OCI-LY1 (cell line): ENCODE data around the gene TEP1.

Experiments
- H2AFZ ChIP-seq: fragments of 200-600 bp; sonication (generic), shearing (Covaris generic); 2 replicates; pipeline ENCODE4 v1.6.0; 2014; ENCODE audit warnings: antibody characterized with exemption, mild to moderate bottlenecking, low read length
- H3F3A ChIP-seq: fragments of 200-600 bp; sonication (generic), shearing (Covaris generic); 2 replicates; pipeline ENCODE4 v1.6.0; 2014; ENCODE audit warnings: mild to moderate bottlenecking, antibody characterized with exemption, low read length, moderate library complexity; ENCODE audit not compliant: insufficient read depth
- H3K27ac ChIP-seq: fragments of 200-600 bp; sonication (generic); 2 replicates; pipeline ENCODE4 v1.5.1; 2014; ENCODE audit warnings: low read length, mixed run types, mild to moderate bottlenecking, low read depth; ENCODE audit not compliant: poor library complexity, severe bottlenecking
- H3K27me3 ChIP-seq: fragments of 200-600 bp; sonication (generic); 2 replicates; pipeline ENCODE4 v1.6.0; 2014; ENCODE audit warnings: antibody characterized with exemption, mild to moderate bottlenecking, low read length, moderate library complexity; ENCODE audit not compliant: insufficient read depth
- H3K36me3 ChIP-seq: fragments of 200-600 bp; sonication (generic); 2 replicates; pipeline ENCODE4 v1.6.1; 2014; ENCODE audit warnings: mild to moderate bottlenecking, antibody characterized with exemption, low read length, moderate library complexity, mixed read lengths; ENCODE audit not compliant: insufficient read depth
- H3K4me1 ChIP-seq: fragments of 200-600 bp; sonication (generic); 2 replicates; pipeline ENCODE4 v1.5.1; 2014; ENCODE audit warnings: mild to moderate bottlenecking, low read length, moderate library complexity; ENCODE audit not compliant: insufficient read depth, severe bottlenecking
- H3K4me2 ChIP-seq: fragments of 200-600 bp; sonication (generic), shearing (Covaris generic); 2 replicates; pipeline ENCODE4 v1.6.1; 2014; ENCODE audit warnings: low read length
- H3K4me3 ChIP-seq: fragments of 200-600 bp; sonication (generic); 2 replicates; pipeline ENCODE4 v1.5.1; 2014; ENCODE audit warnings: low read length, low read depth, mild to moderate bottlenecking, mixed read lengths; ENCODE audit not compliant: poor library complexity, severe bottlenecking
- H3K79me2 ChIP-seq: fragments of 200-600 bp; shearing (Covaris generic); 2 replicates; pipeline ENCODE4 v1.6.1; 2016; ENCODE audit warnings: mixed run types, low read length, mixed read lengths; ENCODE audit not compliant: insufficient read depth
- H3K9ac ChIP-seq: fragments of 200-600 bp; sonication (generic), shearing (Covaris generic); 2 replicates; pipeline ENCODE4 v1.6.1; 2014; ENCODE audit warnings: mild to moderate bottlenecking, low read length, mixed read lengths
- H3K9me2 ChIP-seq: fragments of 200-600 bp; sonication (generic), shearing (Covaris generic); 2 replicates; pipeline ENCODE4 v1.6.1; 2014; ENCODE audit warnings: low read depth, mild to moderate bottlenecking, low read length, mixed read lengths
- H3K9me3 ChIP-seq: fragments of 200-600 bp; shearing (Covaris generic); 2 replicates; pipeline ENCODE4 v1.6.1; 2014; ENCODE audit warnings: low read length, mixed read lengths
- H4K20me1 ChIP-seq: fragments of 200-600 bp; sonication (generic), shearing (Covaris generic); 2 replicates; pipeline ENCODE4 v1.6.0; 2016; ENCODE audit warnings: mild to moderate bottlenecking, low read length; ENCODE audit not compliant: insufficient read depth
- EZH2 ChIP-seq: fragments of 200-600 bp; sonication (generic), shearing (Covaris generic); IDR thresholded peaks from 2 replicates; pipeline ENCODE4 v1.8.0; 2017; ENCODE audit warnings: borderline replicate concordance, mixed run types, mild to moderate bottlenecking, antibody characterized with exemption, low read length, moderate library complexity, mixed read lengths
- TF ChIP-seq, protein P1 (sequence below): fragments of 200-600 bp; sonication (generic), shearing (Covaris generic); IDR thresholded peaks from 2 replicates; pipeline ENCODE4 v1.5.1; 2017; ENCODE audit warnings: mild to moderate bottlenecking, antibody characterized with exemption, low read length, moderate library complexity, mixed read lengths

TEP1 gene

GRCh38 chr14:20412876-20413743 lies at the start of gene TEP1:
TSS of gene TEP1 (minus strand) at chr14:20413501. CDS start at chr14:20408439, 5,062 bp downstream.
- peak within 1 kb of the TSS; percentile 89 for H3K9ac ChIP-seq
- no peaks in the 10 kb centered on the region for H4K20me1 ChIP-seq
- peaks cover 2% of the 10 kb centered on the region; the same call in 1 of the 2 replicates for H3K36me3 ChIP-seq
- no peaks in the 10 kb centered on the region for H3K27me3 ChIP-seq
- no peaks in the 10 kb centered on the region for H3F3A ChIP-seq
- H3K4me2 ChIP-seq = peak within 1 kb of the TSS; percentile 87
- TF ChIP-seq, protein P1, sequence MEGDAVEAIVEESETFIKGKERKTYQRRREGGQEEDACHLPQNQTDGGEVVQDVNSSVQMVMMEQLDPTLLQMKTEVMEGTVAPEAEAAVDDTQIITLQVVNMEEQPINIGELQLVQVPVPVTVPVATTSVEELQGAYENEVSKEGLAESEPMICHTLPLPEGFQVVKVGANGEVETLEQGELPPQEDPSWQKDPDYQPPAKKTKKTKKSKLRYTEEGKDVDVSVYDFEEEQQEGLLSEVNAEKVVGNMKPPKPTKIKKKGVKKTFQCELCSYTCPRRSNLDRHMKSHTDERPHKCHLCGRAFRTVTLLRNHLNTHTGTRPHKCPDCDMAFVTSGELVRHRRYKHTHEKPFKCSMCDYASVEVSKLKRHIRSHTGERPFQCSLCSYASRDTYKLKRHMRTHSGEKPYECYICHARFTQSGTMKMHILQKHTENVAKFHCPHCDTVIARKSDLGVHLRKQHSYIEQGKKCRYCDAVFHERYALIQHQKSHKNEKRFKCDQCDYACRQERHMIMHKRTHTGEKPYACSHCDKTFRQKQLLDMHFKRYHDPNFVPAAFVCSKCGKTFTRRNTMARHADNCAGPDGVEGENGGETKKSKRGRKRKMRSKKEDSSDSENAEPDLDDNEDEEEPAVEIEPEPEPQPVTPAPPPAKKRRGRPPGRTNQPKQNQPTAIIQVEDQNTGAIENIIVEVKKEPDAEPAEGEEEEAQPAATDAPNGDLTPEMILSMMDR = no peak
- no peak for TF ChIP-seq EZH2
- peak within 1 kb of the TSS; percentile 60 for H3K27ac ChIP-seq
- peaks cover 20% of the 10 kb centered on the region for H3K4me1 ChIP-seq
- H3K9me3 ChIP-seq = no peaks in the 10 kb centered on the region
- H3K79me2 ChIP-seq = no peaks in the 10 kb centered on the region
- H2AFZ ChIP-seq = peak within 1 kb of the TSS; percentile 72
- H3K4me3 ChIP-seq = peak within 1 kb of the TSS; percentile 96
- H3K9me2 ChIP-seq = no peaks in the 10 kb centered on the region

GRCh38 chr14:20461225-20462141 lies 48.2 kb upstream of the TEP1 start, which contains the start of gene PIP4P1:
TSS of gene PIP4P1 (minus strand) at chr14:20461434. CDS start at chr14:20461325, 109 bp downstream.
- Histone ChIP-seq H3K9me3 (no peaks in the 10 kb centered on the region), H3K27ac (peak within 1 kb of the TSS; percentile 89), H2AFZ (no peak within 1 kb of the TSS), H3K9me2 (no peaks in the 10 kb centered on the region), H4K20me1 (no peaks in the 10 kb centered on the region), H3K4me3 (peak within 1 kb of the TSS; percentile 90), H3K36me3 (peaks cover 38% of the 10 kb centered on the region), H3K4me2 (peak within 1 kb of the TSS; percentile 99), H3K9ac (peak within 1 kb of the TSS; percentile 90), H3K79me2 (no peaks in the 10 kb centered on the region), H3K4me1 (peaks cover 24% of the 10 kb centered on the region), H3K27me3 (no peaks in the 10 kb centered on the region), H3F3A (no peaks in the 10 kb centered on the region)
- TF ChIP-seq EZH2 = no peak
- TF ChIP-seq, protein P1 = no peak

GRCh38 chr14:20460458-20461224 lies 47.3 kb upstream of the TEP1 start:
- Histone ChIP-seq H3K4me3 (peak overlapping the region; percentile 90), H3K27me3 (no peaks in the 10 kb centered on the region), H3K9me3 (no peaks in the 10 kb centered on the region), H3K79me2 (peaks cover 8% of the 10 kb centered on the region), H3K4me2 (peak overlapping the region; percentile 99), H3K4me1 (peaks cover 32% of the 10 kb centered on the region), H3F3A (no peaks in the 10 kb centered on the region), H4K20me1 (no peaks in the 10 kb centered on the region), H3K9me2 (no peaks in the 10 kb centered on the region), H3K9ac (peak overlapping the region; percentile 90), H2AFZ (no peak overlapping the region), H3K36me3 (peaks cover 44% of the 10 kb centered on the region), H3K27ac (peak overlapping the region; percentile 89)
- TF ChIP-seq EZH2 = no peak
- TF ChIP-seq, protein P1 = no peak
